Neural crest cell (in vitro differentiated cells): ENCODE data around the gene LAIR1. TPM values are rescaled to one million over a fixed set of nuclear protein-coding genes. Genes with fewer than 3 reads are reported as not detected.
A peak's percentile ranks its signal among the peaks of the same experiment; 100 is the strongest.
"Not testable (repeated sequence)": the region's sequence is repeated elsewhere in the genome, so short reads cannot be mapped to it uniquely, and the experiment has no call there.

ENCODE experiments used
- DNase-seq: peaks from one replicate; pipeline ENCODE4 v3.0.0; 2021; ENCODE audit warnings: low read depth, mixed read lengths, low spot score
- H3K27ac Mint-ChIP-seq: one replicate; pipeline ENCODE4 v1.8.0; 2021; ENCODE audit warnings: mild to moderate bottlenecking, mixed read lengths; ENCODE audit not compliant: unreplicated experiment
- H3K27me3 Mint-ChIP-seq: 2 replicates; pipeline ENCODE4 v1.8.0; 2021; ENCODE audit warnings: low read depth, mild to moderate bottlenecking, mixed read lengths
- H3K36me3 Mint-ChIP-seq: 2 replicates; pipeline ENCODE4 v1.8.0; 2021; ENCODE audit warnings: low read depth, mild to moderate bottlenecking, mixed read lengths
- H3K4me1 Mint-ChIP-seq: 2 replicates; pipeline ENCODE4 v1.8.0; 2021; ENCODE audit warnings: mixed read lengths
- H3K4me3 Mint-ChIP-seq: one replicate; pipeline ENCODE4 v1.8.0; 2021; ENCODE audit warnings: mild to moderate bottlenecking, mixed read lengths
- H3K9me3 Mint-ChIP-seq: 2 replicates; pipeline ENCODE4 v1.8.0; 2021; ENCODE audit warnings: mixed read lengths
- total RNA-seq: library from RNA; stranded (reverse); gene quantifications from 2 replicates; pipeline ENCODE4 v1.2.1, GENCODE V29; 2021
- TF ChIP-seq, protein P1 (sequence below): fragments of 200-600 bp; sonication (generic); conservative IDR thresholded peaks from 2 replicates; pipeline ENCODE4 v1.5.0; 2021; ENCODE audit warnings: antibody characterized with exemption, mild to moderate bottlenecking

The LAIR1 gene
- total RNA-seq, 1 donor from 2014 or later = not detected

GRCh38 chr19:54331626-54332025, 33.1 kb downstream of the LAIR1 start:
- TF ChIP-seq, protein P1, sequence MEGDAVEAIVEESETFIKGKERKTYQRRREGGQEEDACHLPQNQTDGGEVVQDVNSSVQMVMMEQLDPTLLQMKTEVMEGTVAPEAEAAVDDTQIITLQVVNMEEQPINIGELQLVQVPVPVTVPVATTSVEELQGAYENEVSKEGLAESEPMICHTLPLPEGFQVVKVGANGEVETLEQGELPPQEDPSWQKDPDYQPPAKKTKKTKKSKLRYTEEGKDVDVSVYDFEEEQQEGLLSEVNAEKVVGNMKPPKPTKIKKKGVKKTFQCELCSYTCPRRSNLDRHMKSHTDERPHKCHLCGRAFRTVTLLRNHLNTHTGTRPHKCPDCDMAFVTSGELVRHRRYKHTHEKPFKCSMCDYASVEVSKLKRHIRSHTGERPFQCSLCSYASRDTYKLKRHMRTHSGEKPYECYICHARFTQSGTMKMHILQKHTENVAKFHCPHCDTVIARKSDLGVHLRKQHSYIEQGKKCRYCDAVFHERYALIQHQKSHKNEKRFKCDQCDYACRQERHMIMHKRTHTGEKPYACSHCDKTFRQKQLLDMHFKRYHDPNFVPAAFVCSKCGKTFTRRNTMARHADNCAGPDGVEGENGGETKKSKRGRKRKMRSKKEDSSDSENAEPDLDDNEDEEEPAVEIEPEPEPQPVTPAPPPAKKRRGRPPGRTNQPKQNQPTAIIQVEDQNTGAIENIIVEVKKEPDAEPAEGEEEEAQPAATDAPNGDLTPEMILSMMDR = no peak
- Mint-ChIP-seq H3K4me1 (peaks cover 4% of the 10 kb centered on the region), H3K27ac (no peak overlapping the region), H3K4me3 (no peak overlapping the region), H3K9me3 (no peaks in the 10 kb centered on the region), H3K36me3 (no peaks in the 10 kb centered on the region), H3K27me3 (peaks cover 12% of the 10 kb centered on the region)
- DNase-seq = no peak

GRCh38 chr19:54329476-54330165, 35.1 kb downstream of the LAIR1 start:
- Mint-ChIP-seq H3K9me3 (peaks cover 3% of the 10 kb centered on the region), H3K27ac (no peak overlapping the region), H3K4me3 (no peak overlapping the region), H3K4me1 (no peaks in the 10 kb centered on the region), H3K36me3 (no peaks in the 10 kb centered on the region), H3K27me3 (peaks cover 19% of the 10 kb centered on the region)
- DNase-seq = no peak
- TF ChIP-seq, protein P1 = no peak

GRCh38 chr19:54328781-54329180, 36.0 kb downstream of the LAIR1 start:
- H3K4me3 Mint-ChIP-seq, H3K27ac Mint-ChIP-seq, DNase-seq, H3K36me3 Mint-ChIP-seq, H3K4me1 Mint-ChIP-seq, H3K9me3 Mint-ChIP-seq: not testable (repeated sequence)
- H3K27me3 Mint-ChIP-seq = peaks cover 28% of the 10 kb centered on the region

- no peaks in the 10 kb centered on the region for H3K36me3 Mint-ChIP-seq
- no peak overlapping the region for H3K27ac Mint-ChIP-seq
- no peaks in the 10 kb centered on the region for H3K4me1 Mint-ChIP-seq
- peaks cover 10% of the 10 kb centered on the region for H3K9me3 Mint-ChIP-seq
- DNase-seq = no peak
- TF ChIP-seq, protein P1 = no peak
- H3K27me3 Mint-ChIP-seq = peaks cover 44% of the 10 kb centered on the region
- no peak overlapping the region for H3K4me3 Mint-ChIP-seq
Measured at GRCh38 chr19:54325631-54326030, 39.1 kb downstream of the LAIR1 start.

GRCh38 chr19:54325194-54325621, 39.5 kb downstream of the LAIR1 start:
- no peak overlapping the region for H3K4me3 Mint-ChIP-seq
- peaks cover 48% of the 10 kb centered on the region for H3K27me3 Mint-ChIP-seq
- no peaks in the 10 kb centered on the region for H3K36me3 Mint-ChIP-seq
- peaks cover 13% of the 10 kb centered on the region for H3K9me3 Mint-ChIP-seq
- no peak overlapping the region for H3K27ac Mint-ChIP-seq
- TF ChIP-seq, protein P1 = peak; percentile 90
- DNase-seq = peak; percentile 59
- H3K4me1 Mint-ChIP-seq = no peaks in the 10 kb centered on the region

DNA sequence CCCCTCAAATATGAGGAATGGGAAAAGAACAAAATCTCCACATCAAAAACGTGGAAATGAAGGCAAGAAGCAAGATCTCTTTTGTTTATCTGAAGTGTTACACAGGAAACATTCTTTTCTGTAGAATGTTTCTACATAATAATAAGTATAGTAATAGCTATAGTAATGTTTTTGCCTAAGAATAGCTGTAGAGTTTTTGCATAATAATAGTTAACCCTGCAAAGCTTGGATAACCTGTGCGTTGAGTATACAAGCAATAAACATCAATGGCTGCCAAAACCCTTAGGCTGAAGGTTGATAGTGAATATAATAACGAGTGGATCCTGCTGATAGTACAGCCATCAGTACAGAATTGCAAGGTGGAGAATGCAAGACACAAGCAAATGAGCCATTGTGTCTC, 40.7 kb downstream of the LAIR1 start:
- H3K27ac Mint-ChIP-seq = no peak overlapping the region
- no peaks in the 10 kb centered on the region for H3K4me1 Mint-ChIP-seq
- peaks cover 56% of the 10 kb centered on the region for H3K27me3 Mint-ChIP-seq
- H3K36me3 Mint-ChIP-seq = no peaks in the 10 kb centered on the region
- TF ChIP-seq, protein P1 = no peak
- peaks cover 14% of the 10 kb centered on the region for H3K9me3 Mint-ChIP-seq
- no peak overlapping the region for H3K4me3 Mint-ChIP-seq
- DNase-seq = no peak
